Neutrophil (primary cell): ENCODE data around the gene PTOV1.

Source experiments
- H3K27ac ChIP-seq: fragments of 200-600 bp; sonication (generic); 2 replicates; pipeline ENCODE4 v1.5.1; 2016; ENCODE audit warnings: mild to moderate bottlenecking, moderate library complexity
- H3K27me3 ChIP-seq: fragments of 200-600 bp; sonication (generic); 2 replicates; pipeline ENCODE4 v1.6.0; 2016; ENCODE audit warnings: mild to moderate bottlenecking
- H3K36me3 ChIP-seq: fragments of 200-600 bp; sonication (generic); 2 replicates; pipeline ENCODE4 v1.5.1; 2017
- H3K4me1 ChIP-seq, 2 experiments: fragments of 200-600 bp in 1 of 2; sonication (generic) in 1 of 2; 1 replicate in 1 of 2; 2 replicates in 1 of 2; pipeline versions ENCODE4 v1.5.1 to v1.6.1; 2013 to 2016; ENCODE audit warnings: low read depth in 1 of 2, low read length in 1 of 2, mild to moderate bottlenecking in 1 of 2, moderate library complexity in 1 of 2; ENCODE audit not compliant: control insufficient read depth in 1 of 2, insufficient read depth in 1 of 2
- H3K4me3 ChIP-seq, 2 experiments: fragments of 200-600 bp in 1 of 2; sonication (generic) in 1 of 2; 1 replicate in 1 of 2; 2 replicates in 1 of 2; pipeline ENCODE4 v1.5.1; 2013 to 2016; ENCODE audit warnings: low read depth in 1 of 2, low read length in 1 of 2, mild to moderate bottlenecking in 1 of 2, moderate library complexity in 1 of 2
- H3K9me3 ChIP-seq: fragments of 200-600 bp; sonication (generic); 2 replicates; pipeline ENCODE4 v1.5.1; 2016
- TF ChIP-seq, protein P1 (sequence below): fragments of 200-600 bp; sonication (generic); IDR thresholded peaks from 2 replicates; pipeline ENCODE4 v1.5.1; 2016; ENCODE audit warnings: antibody characterized with exemption

PTOV1 gene

DNA sequence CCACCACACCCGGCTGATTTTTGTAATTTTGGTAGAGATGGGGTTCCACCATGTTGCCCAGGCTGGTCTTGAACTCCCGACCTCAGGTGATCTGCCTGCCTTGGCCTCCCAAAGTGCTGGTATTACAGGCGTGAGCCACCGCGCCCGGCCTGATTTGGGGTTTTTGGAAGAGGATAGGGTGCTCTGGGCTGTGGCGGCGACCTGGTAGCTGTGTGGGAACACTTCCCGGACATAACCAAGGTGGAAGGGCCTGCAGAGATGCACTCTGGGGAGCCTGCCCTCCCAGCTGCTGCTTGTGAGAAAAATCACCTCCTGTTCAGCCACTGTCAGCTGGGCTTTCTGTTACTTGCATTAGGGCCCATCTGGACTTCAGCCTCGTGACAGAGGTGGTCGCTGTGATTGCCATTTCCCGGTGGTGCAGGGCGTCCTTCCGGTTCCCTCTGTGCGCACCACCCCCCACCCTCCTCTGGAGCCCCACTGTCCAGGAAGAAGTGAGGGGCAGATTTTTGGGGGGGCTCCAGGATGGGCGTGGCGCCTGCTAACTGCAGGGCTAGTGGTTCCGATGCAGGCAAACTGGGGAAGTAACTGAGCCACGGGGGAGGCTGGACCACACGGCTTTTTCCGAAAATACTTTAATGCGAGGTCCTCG lies 38.2 kb downstream of the PTOV1 start:
- no peaks in the 10 kb centered on the region for H3K9me3 ChIP-seq
- peaks cover 33% of the 10 kb centered on the region for H3K36me3 ChIP-seq
- H3K4me3 ChIP-seq = no peak overlapping the region
- peaks cover 9 to 11% of the 10 kb centered on the region in 2 experiments for H3K4me1 ChIP-seq
- H3K27me3 ChIP-seq = peaks cover 47% of the 10 kb centered on the region
- TF ChIP-seq, protein P1, sequence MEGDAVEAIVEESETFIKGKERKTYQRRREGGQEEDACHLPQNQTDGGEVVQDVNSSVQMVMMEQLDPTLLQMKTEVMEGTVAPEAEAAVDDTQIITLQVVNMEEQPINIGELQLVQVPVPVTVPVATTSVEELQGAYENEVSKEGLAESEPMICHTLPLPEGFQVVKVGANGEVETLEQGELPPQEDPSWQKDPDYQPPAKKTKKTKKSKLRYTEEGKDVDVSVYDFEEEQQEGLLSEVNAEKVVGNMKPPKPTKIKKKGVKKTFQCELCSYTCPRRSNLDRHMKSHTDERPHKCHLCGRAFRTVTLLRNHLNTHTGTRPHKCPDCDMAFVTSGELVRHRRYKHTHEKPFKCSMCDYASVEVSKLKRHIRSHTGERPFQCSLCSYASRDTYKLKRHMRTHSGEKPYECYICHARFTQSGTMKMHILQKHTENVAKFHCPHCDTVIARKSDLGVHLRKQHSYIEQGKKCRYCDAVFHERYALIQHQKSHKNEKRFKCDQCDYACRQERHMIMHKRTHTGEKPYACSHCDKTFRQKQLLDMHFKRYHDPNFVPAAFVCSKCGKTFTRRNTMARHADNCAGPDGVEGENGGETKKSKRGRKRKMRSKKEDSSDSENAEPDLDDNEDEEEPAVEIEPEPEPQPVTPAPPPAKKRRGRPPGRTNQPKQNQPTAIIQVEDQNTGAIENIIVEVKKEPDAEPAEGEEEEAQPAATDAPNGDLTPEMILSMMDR = no peak
- no peak overlapping the region for H3K27ac ChIP-seq

DNA sequence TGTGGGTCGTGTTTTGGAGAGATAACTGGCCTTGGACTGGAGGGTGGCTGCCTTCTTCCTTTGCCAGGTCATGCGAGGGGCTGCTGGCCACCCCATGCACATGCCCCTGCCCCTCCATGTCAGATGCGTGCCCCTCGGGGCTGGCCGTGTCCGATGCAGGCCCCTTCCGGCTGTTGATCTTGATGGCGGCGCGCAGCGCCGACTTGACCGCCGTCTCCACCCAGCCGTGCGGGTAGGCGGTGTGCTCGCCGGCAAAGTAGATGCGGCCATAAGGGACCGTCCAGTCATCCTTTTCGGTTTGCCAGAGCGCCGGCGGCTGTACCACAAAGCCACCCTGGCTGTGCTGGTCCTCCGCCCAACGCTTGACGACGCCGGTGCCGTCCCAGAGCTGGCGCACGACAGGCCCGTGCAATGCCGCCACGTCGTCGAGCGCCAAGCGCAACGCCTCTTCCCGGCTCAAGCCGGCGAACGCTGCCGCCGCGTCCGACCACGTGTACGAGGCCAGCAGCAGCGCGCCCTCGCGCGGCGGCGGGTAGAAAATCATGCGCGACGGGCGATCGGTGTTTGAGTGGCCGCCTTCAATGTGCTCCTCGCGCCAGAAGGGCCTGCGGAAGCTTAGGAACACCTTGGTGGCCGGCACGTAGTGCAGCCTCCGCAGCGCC lies 38.9 kb downstream of the PTOV1 start:
- Histone ChIP-seq H3K4me1 (peaks cover 9 to 11% of the 10 kb centered on the region in 2 experiments), H3K4me3 (peak overlapping the region; percentile 60 to 65), H3K27me3 (peaks cover 47% of the 10 kb centered on the region), H3K36me3 (peaks cover 26% of the 10 kb centered on the region), H3K9me3 (no peaks in the 10 kb centered on the region), H3K27ac (peak overlapping the region; percentile 32)
- TF ChIP-seq, protein P1 = peak; percentile 84

DNA sequence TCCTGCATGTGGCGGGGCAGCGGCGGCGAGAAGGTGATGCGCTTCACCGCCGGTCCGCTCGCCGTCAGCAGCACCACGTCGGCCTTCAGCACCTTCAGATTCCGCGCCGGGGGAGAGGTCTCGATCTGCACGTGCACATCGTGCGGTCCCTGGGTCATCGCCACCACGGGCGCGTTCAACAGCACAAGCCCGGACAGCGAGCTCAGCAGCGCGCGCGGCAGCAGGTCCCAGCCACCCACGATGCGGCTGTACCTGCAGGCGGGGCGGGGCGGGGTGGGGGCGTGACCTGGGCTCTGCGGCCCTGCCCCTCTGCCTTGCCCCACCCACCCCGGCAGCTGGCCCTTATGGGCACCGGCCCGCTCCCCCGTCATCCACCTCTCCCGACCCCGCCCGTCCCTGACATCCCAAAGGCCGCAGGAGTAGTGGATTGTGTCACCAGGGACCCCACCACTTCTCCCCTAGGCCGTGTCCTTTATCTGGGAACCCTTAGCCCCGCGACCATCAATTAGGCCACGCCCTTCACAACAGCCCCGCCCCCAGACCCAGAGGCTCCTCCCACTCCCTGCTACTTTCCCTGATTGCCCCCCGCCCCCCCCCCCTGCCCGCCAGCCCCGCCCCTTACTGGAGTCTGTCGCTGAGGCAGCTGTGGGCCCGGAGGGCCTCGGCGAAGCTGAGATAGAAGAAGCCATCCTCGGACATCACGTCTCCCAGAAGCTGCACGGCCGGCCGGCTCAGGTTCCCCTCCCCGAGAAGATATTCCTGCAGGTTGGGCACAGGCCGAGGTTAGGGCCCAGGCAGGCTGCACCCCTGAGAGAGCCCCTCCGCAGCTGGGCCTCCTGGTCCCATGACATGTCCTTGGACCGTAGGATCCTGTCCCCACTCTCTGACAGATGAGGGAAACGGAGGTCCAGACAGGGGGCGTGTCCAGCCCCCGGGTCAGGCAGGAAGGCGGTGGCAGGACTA lies 39.7 kb downstream of the PTOV1 start:
- Histone ChIP-seq H3K27ac (peak overlapping the region; percentile 32), H3K27me3 (peaks cover 47% of the 10 kb centered on the region), H3K36me3 (peaks cover 23% of the 10 kb centered on the region), H3K4me3 (peak overlapping the region; percentile 60 to 65), H3K4me1 (peaks cover 9 to 11% of the 10 kb centered on the region in 2 experiments), H3K9me3 (no peaks in the 10 kb centered on the region)
- TF ChIP-seq, protein P1 = no peak

DNA sequence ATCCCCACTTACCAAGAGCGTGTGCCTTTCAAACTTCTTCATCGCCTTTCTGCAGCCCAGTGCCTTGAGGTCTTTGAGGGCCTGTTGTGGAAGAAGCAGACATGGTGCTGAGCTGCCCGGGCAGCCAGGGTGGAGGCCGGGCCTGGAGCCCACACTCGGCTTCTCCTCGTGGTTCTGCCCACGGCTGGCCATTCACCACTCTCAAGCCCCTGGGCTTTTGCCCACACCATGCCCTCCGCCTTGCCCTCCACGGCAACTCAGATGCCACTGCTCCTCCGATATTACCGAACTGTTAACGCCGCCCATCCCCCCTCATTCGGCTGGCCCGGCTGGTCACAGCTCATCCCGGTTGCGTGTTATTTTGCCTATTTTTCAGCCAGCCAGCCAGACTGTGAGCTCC lies 40.4 kb downstream of the PTOV1 start:
- Histone ChIP-seq H3K36me3 (peaks cover 23% of the 10 kb centered on the region), H3K4me1 (peaks cover 9 to 11% of the 10 kb centered on the region in 2 experiments), H3K27ac (no peak overlapping the region), H3K9me3 (no peaks in the 10 kb centered on the region), H3K27me3 (peaks cover 51% of the 10 kb centered on the region), H3K4me3 (no peak overlapping the region)
- TF ChIP-seq, protein P1 = no peak

DNA sequence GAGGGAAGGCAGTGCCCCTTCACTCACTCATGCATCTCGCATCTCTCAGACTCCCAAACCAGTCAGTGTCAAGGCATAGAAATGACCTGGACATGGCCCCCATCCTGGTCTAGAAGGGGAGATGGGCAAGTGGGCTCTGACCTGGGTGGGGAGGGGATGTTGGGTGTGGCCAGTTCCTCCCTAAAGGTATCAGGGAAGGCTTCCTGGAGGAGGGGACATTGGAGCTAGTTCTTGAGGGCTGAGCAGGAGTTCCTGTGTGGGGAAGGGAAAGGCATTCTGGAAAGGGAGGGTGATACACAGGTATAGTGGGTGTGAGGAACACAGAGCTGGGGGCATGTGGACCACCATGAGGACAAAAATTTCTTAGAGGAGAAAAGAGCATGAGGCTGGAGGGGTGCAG lies 41.8 kb downstream of the PTOV1 start:
- Histone ChIP-seq H3K36me3 (peaks cover 14% of the 10 kb centered on the region), H3K4me3 (no peak overlapping the region), H3K27ac (no peak overlapping the region), H3K9me3 (no peaks in the 10 kb centered on the region), H3K4me1 (peaks cover 18 to 23% of the 10 kb centered on the region in 2 experiments), H3K27me3 (peaks cover 64% of the 10 kb centered on the region)
- TF ChIP-seq, protein P1 = no peak
